Mesenchymal stem cell (in vitro differentiated cells and primary cell): ENCODE results near the gene MFNG.
"Not testable (repeated sequence)": the region's sequence is repeated elsewhere in the genome, so short reads cannot be mapped to it uniquely, and the experiment has no call there.

ENCODE experiments used
- DNase-seq: peaks from one replicate; pipeline ENCODE4 v3.0.0-alpha.2; 2013
- H2AFZ ChIP-seq: one replicate; pipeline ENCODE4 v1.6.1; 2013; ENCODE audit warnings: low read depth, mild to moderate bottlenecking, control low read depth, inconsistent platforms, low read length, moderate library complexity
- H2AK5ac ChIP-seq: 2 replicates; pipeline ENCODE4 v1.6.1; 2013; ENCODE audit warnings: low read length, moderate library complexity, mild to moderate bottlenecking, inconsistent platforms; ENCODE audit not compliant: severe bottlenecking
- H2BK120ac ChIP-seq: one replicate; pipeline ENCODE4 v1.6.1; 2013; ENCODE audit warnings: low read depth, mild to moderate bottlenecking, inconsistent platforms, low read length, moderate library complexity
- H2BK12ac ChIP-seq, 2 experiments: one replicate each; pipeline ENCODE4 v1.6.1; 2013; ENCODE audit warnings: inconsistent platforms in 2 of 2, low read length in 2 of 2, mild to moderate bottlenecking in 2 of 2, moderate library complexity in 2 of 2, control low read depth in 1 of 2
- H2BK15ac ChIP-seq: one replicate; pipeline ENCODE4 v1.6.1; 2013; ENCODE audit warnings: mild to moderate bottlenecking, low read depth, inconsistent platforms; ENCODE audit not compliant: poor library complexity, severe bottlenecking
- H2BK5ac ChIP-seq: 2 replicates; pipeline ENCODE4 v1.6.1; 2013; ENCODE audit warnings: low read depth, mild to moderate bottlenecking, low read length, control low read depth, inconsistent platforms; ENCODE audit not compliant: poor library complexity, severe bottlenecking
- H3K14ac ChIP-seq, 2 experiments: one replicate each; pipeline ENCODE4 v1.6.1; 2013; ENCODE audit warnings: inconsistent platforms in 2 of 2, low read length in 2 of 2, control low read depth in 1 of 2, mild to moderate bottlenecking in 1 of 2, moderate library complexity in 1 of 2
- H3K18ac ChIP-seq, 2 experiments: one replicate each; pipeline ENCODE4 v1.6.1; 2013; ENCODE audit warnings: inconsistent platforms in 2 of 2, low read length in 2 of 2, control low read depth in 1 of 2, low read depth in 1 of 2, mild to moderate bottlenecking in 1 of 2
- H3K23ac ChIP-seq, 2 experiments: one replicate each; pipeline ENCODE4 v1.6.1; 2013; ENCODE audit warnings: inconsistent platforms in 2 of 2, low read length in 2 of 2, mild to moderate bottlenecking in 2 of 2, moderate library complexity in 2 of 2, control low read depth in 1 of 2
- H3K27ac ChIP-seq: 2 replicates; pipeline ENCODE4 v1.5.1; 2013; ENCODE audit warnings: mild to moderate bottlenecking, moderate library complexity, low read length, control low read depth, inconsistent platforms; ENCODE audit not compliant: poor library complexity, severe bottlenecking
- H3K27me3 ChIP-seq, 2 experiments: 2 replicates each; pipeline versions ENCODE4 v1.6.1 to v1.7.0; 2013; ENCODE audit warnings: low read length in 2 of 2, mild to moderate bottlenecking in 2 of 2, moderate library complexity in 2 of 2, control low read depth in 1 of 2, inconsistent platforms in 1 of 2; ENCODE audit not compliant: control insufficient read depth in 1 of 2, insufficient read depth in 1 of 2
- H3K36me3 ChIP-seq, 2 experiments: 2 replicates each; pipeline versions ENCODE4 v1.6.1 to v1.7.0; 2013; ENCODE audit warnings: low read length in 2 of 2, control low read depth in 1 of 2, inconsistent platforms in 1 of 2, low read depth in 1 of 2, mild to moderate bottlenecking in 1 of 2; ENCODE audit not compliant: insufficient read depth in 2 of 2, control insufficient read depth in 1 of 2
- H3K4ac ChIP-seq, 2 experiments: one replicate each; pipeline ENCODE4 v1.6.1; 2013; ENCODE audit warnings: inconsistent platforms in 2 of 2, low read length in 2 of 2, mild to moderate bottlenecking in 2 of 2, moderate library complexity in 2 of 2, control low read depth in 1 of 2, low read depth in 1 of 2
- H3K4me1 ChIP-seq: 2 replicates; pipeline ENCODE4 v1.6.1; 2013; ENCODE audit warnings: low read depth, low read length, control low read depth; ENCODE audit not compliant: control insufficient read depth, insufficient read depth
- H3K4me2 ChIP-seq: 2 replicates; pipeline ENCODE4 v1.6.1; 2013; ENCODE audit warnings: low read length, mild to moderate bottlenecking, inconsistent platforms; ENCODE audit not compliant: poor library complexity, severe bottlenecking
- H3K4me3 ChIP-seq, 2 experiments: 2 replicates each; pipeline versions ENCODE4 v1.5.1 to v1.7.0; 2013; ENCODE audit warnings: low read length in 2 of 2, mild to moderate bottlenecking in 2 of 2, control low read depth in 1 of 2, low read depth in 1 of 2; ENCODE audit not compliant: insufficient read depth in 1 of 2
- H3K79me1 ChIP-seq: replicated peaks from 2 replicates; pipeline ENCODE4 v1.6.1; 2013; ENCODE audit warnings: mild to moderate bottlenecking, control low read depth, low read length, inconsistent platforms; ENCODE audit not compliant: poor library complexity, severe bottlenecking
- H3K9ac ChIP-seq: 2 replicates; pipeline ENCODE4 v1.7.0; 2013; ENCODE audit warnings: mild to moderate bottlenecking, low read length, moderate library complexity
- H3K9me3 ChIP-seq: 2 replicates; pipeline ENCODE4 v1.7.0; 2013; ENCODE audit warnings: mild to moderate bottlenecking, low read length; ENCODE audit not compliant: control insufficient read depth
- H4K8ac ChIP-seq: one replicate; pipeline ENCODE4 v1.6.1; 2013; ENCODE audit warnings: inconsistent platforms, mild to moderate bottlenecking, low read length, moderate library complexity
- H4K91ac ChIP-seq: one replicate; pipeline ENCODE4 v1.6.1; 2013; ENCODE audit warnings: mild to moderate bottlenecking, low read length, inconsistent platforms
- WGBS: methylation state at CpG from one replicate; pipeline ENCODE4 v1.1.7; 2013; ENCODE audit warnings: mixed read lengths; 5-methylcytosine and 5-hydroxymethylcytosine counted together

Gene MFNG

DNA sequence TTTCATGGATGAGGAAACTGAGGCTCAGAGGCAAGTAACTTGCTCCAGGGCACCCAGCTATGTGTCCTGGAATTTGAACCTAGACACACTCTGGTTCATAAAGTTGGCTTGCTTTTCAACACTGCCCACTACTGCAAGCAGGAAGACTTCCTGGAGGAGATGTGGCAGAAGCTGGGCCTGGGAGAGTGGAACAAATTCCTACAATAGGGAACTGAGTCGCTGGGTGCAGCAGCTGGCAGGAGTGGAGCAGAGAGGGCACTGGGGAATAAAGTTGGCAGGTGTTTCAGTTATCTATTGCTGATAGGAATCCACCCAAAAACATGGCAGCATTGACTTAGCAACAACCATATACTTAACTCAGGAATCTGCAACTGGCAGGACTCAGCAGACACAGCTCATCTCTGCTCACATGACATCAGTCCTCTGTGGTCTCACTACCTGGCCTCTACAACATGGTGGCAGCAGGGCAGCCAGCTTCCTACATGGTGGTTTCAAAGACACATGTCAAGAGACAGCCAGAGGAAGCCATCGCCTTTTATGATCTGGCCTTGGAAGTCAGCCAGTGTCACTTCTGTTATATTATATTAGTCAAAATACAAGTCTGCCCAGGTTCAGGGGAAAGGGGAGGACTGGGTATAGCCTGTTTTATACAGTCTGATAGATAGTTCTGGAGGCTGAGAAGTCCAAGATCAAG, 43.6 kb upstream of the MFNG start:
- no peak overlapping the region for H3K4me2 ChIP-seq
- H4K8ac ChIP-seq: no peak overlapping the region
- H2BK5ac ChIP-seq: no peak overlapping the region
- no peak overlapping the region for H2BK12ac ChIP-seq
- H3K23ac ChIP-seq: no peak overlapping the region
- 100% methylated on average over 1 of the region's 2 CpGs for WGBS
- no peak overlapping the region for H2AFZ ChIP-seq
- no peak overlapping the region for H3K27ac ChIP-seq
- H3K27me3 ChIP-seq: no peaks in the 10 kb centered on the region
- H2BK120ac ChIP-seq: no peak overlapping the region
- no peak for DNase-seq
- no peak overlapping the region for H3K14ac ChIP-seq
- no peak overlapping the region for H2AK5ac ChIP-seq
- no peak overlapping the region for H3K4ac ChIP-seq
- no peak overlapping the region for H3K4me3 ChIP-seq
- H3K36me3 ChIP-seq: no peaks in the 10 kb centered on the region
- H3K4me1 ChIP-seq: peaks cover 17% of the 10 kb centered on the region
- H3K79me1 ChIP-seq: no peaks in the 10 kb centered on the region
- no peaks in the 10 kb centered on the region for H3K9me3 ChIP-seq
- H4K91ac ChIP-seq: no peak overlapping the region
- H3K9ac ChIP-seq: no peak overlapping the region
- no peak overlapping the region for H3K18ac ChIP-seq
- H2BK15ac ChIP-seq: no peak overlapping the region

DNA sequence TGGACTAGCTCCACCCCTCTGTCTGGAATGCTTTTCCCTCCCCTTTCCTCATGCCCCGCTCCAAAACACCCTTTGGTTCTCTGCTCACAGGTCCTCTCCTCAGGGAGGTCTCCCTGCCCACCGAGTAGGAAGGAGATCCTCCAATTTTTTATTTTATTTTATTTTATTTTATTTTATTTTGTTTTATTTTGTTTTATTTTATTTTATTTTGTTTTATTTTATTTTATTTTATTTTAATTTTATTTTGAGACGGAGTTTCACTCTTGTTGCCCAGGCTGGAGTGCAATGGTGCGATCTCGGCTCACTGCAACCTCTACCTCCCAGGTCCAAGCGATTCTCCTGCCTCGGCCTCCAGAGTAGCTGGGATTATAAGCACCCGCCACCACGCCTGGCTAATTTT, 41.8 kb upstream of the MFNG start:
- not testable (repeated sequence) for H4K91ac ChIP-seq, H3K4me3 ChIP-seq, H3K23ac ChIP-seq, H3K9me3 ChIP-seq, H3K27ac ChIP-seq, H3K4ac ChIP-seq, H3K9ac ChIP-seq, H2BK5ac ChIP-seq, H4K8ac ChIP-seq, H2BK12ac ChIP-seq, DNase-seq, H3K18ac ChIP-seq, H3K4me2 ChIP-seq, H3K36me3 ChIP-seq, H3K27me3 ChIP-seq, H2AK5ac ChIP-seq, H2AFZ ChIP-seq, H3K79me1 ChIP-seq, H2BK120ac ChIP-seq, H3K14ac ChIP-seq, H2BK15ac ChIP-seq
- WGBS: 100% methylated on average over 5 of the region's 9 CpGs
- H3K4me1 ChIP-seq: peaks cover 18% of the 10 kb centered on the region

DNA sequence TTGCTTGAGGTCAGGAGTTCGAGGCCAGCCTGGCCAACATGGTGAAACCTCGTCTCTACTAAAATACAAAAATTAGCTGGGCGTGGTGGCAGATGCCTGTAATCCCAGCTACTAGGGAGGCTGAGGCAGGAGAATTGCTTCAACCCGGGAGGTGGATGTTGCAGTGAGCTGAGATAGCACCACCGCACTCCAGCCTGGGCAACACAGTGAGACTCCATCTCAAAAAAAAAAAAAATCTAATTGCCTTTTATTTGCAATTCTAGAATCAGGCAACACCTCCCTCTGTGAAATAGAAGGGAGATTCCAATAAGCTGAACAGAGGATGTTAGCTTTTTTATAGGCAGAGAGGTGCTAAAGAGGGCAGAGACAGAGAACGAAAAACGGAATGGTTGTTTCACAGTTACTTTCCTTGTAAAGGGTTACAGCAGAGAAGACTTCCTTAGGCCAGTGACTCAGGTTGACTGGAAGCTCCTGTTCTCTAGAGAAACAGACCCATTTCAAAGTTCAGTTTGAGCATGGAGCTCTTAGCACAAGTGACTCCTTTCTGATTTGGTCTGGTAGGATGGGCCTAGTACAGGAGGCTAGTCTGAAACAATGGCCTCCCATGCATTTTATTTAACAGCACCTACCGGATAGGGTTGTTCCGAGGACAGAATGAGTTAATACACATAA, 41.0 kb upstream of the MFNG start:
- not testable (repeated sequence) for H3K14ac ChIP-seq, H3K4ac ChIP-seq, DNase-seq, H3K23ac ChIP-seq, H2BK5ac ChIP-seq, H3K4me2 ChIP-seq, H3K36me3 ChIP-seq, H3K27me3 ChIP-seq, H4K8ac ChIP-seq, H3K9me3 ChIP-seq, H2AFZ ChIP-seq, H2BK15ac ChIP-seq, H3K4me3 ChIP-seq, H2AK5ac ChIP-seq, H3K27ac ChIP-seq, H3K79me1 ChIP-seq, H2BK12ac ChIP-seq, H4K91ac ChIP-seq, H3K18ac ChIP-seq, H2BK120ac ChIP-seq
- WGBS: 97% methylated on average over 5 of the region's 9 CpGs
- peaks cover 20% of the 10 kb centered on the region for H3K4me1 ChIP-seq
- peak overlapping the region; percentile 12 for H3K9ac ChIP-seq

DNA sequence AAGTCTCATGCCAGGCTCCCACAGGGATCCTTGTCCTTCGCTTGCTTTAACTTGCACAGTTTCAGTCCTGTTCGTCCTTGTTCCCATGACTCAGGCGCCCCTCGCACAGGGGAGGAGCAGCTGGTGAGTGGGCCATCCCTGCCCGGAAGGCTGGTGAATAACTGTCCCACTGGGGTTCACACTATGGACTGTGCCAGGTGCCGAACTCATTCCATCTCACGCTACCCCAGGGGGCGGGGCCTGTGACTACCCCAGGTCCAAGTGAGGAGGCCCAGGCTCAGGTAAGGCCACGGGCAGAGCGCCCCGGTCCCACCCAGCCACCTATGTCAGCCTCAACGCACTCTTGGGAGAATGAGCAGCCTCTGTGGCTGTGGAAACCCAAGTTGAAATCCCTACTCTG, 40.2 kb upstream of the MFNG start:
- H3K14ac ChIP-seq: no peak overlapping the region
- H3K23ac ChIP-seq: no peak overlapping the region
- H3K27ac ChIP-seq: no peak overlapping the region
- H2BK5ac ChIP-seq: no peak overlapping the region
- H3K4me2 ChIP-seq: no peak overlapping the region
- no peak overlapping the region for H2BK120ac ChIP-seq
- no peak overlapping the region for H4K8ac ChIP-seq
- no peaks in the 10 kb centered on the region for H3K36me3 ChIP-seq
- peak overlapping the region in 1 of 2 experiments; percentile 53 for H3K4ac ChIP-seq
- H2BK15ac ChIP-seq: peak overlapping the region; percentile 1
- peaks cover 20% of the 10 kb centered on the region for H3K4me1 ChIP-seq
- whole genome bisulfite sequencing: 85% methylated on average over 12 of the region's 12 CpGs
- no peaks in the 10 kb centered on the region for H3K9me3 ChIP-seq
- H2AFZ ChIP-seq: no peak overlapping the region
- no peak overlapping the region for H3K4me3 ChIP-seq
- H4K91ac ChIP-seq: no peak overlapping the region
- H2BK12ac ChIP-seq: peak overlapping the region in 1 of 2 experiments; percentile 72
- peak overlapping the region; percentile 50 for H3K9ac ChIP-seq
- H3K27me3 ChIP-seq: no peaks in the 10 kb centered on the region
- DNase-seq: no peak
- H3K79me1 ChIP-seq: no peaks in the 10 kb centered on the region
- H2AK5ac ChIP-seq: peak overlapping the region; percentile 46
- H3K18ac ChIP-seq: peak overlapping the region in 1 of 2 experiments; percentile 61
